ENCODE results near the gene LDLRAD4.
"Not testable (repeated sequence)": the region's sequence is repeated elsewhere in the genome, so short reads cannot be mapped to it uniquely, and the experiment has no call there.

Gene LDLRAD4

GRCh38 chr18:13488281-13488929, 269.8 kb downstream of the LDLRAD4 start:
- no peak for DNase-seq (ENCODE audit: low spot score)

GRCh38 chr18:13489303-13489702, 270.7 kb downstream of the LDLRAD4 start:
- not testable (repeated sequence) for DNase-seq (ENCODE audit: low spot score)

GRCh38 chr18:13491138-13491537, 272.6 kb downstream of the LDLRAD4 start:
- no peak for DNase-seq (ENCODE audit: low spot score)

- DNase-seq (ENCODE audit: low spot score) = no peak
Measured at GRCh38 chr18:13492314-13492713, 273.8 kb downstream of the LDLRAD4 start.

GRCh38 chr18:13493079-13493478, 274.5 kb downstream of the LDLRAD4 start:
- no peak for DNase-seq (ENCODE audit: low spot score)

GRCh38 chr18:13493725-13494124, 275.2 kb downstream of the LDLRAD4 start:
- DNase-seq (ENCODE audit: low spot score) = no peak

- no peak for DNase-seq (ENCODE audit: low spot score)
Measured at GRCh38 chr18:13494871-13495445, 276.4 kb downstream of the LDLRAD4 start.

- no peak for DNase-seq (ENCODE audit: low spot score)
Measured at GRCh38 chr18:13495961-13496360, 277.4 kb downstream of the LDLRAD4 start.

- no peak for DNase-seq (ENCODE audit: low spot score)
Measured at GRCh38 chr18:13496691-13497281, 278.2 kb downstream of the LDLRAD4 start.

- no peak for DNase-seq (ENCODE audit: low spot score)
Measured at GRCh38 chr18:13499803-13500202, 281.2 kb downstream of the LDLRAD4 start.

- no peak for DNase-seq (ENCODE audit: low spot score)
Measured at GRCh38 chr18:13500227-13500865, 281.8 kb downstream of the LDLRAD4 start.

GRCh38 chr18:13500869-13501542, 282.4 kb downstream of the LDLRAD4 start:
- DNase-seq (ENCODE audit: low spot score) = no peak

- no peak for DNase-seq (ENCODE audit: low spot score)
Measured at GRCh38 chr18:13501543-13501887, 283.0 kb downstream of the LDLRAD4 start.

- DNase-seq (ENCODE audit: low spot score) = no peak
Measured at GRCh38 chr18:13501891-13502290, 283.3 kb downstream of the LDLRAD4 start.

- no peak for DNase-seq (ENCODE audit: low spot score)
Measured at GRCh38 chr18:13502585-13502984, 284.0 kb downstream of the LDLRAD4 start.

- DNase-seq (ENCODE audit: low spot score) = no peak
Measured at GRCh38 chr18:13503836-13504235, 285.3 kb downstream of the LDLRAD4 start.

- DNase-seq (ENCODE audit: low spot score) = no peak
Measured at GRCh38 chr18:13505780-13506345, 287.3 kb downstream of the LDLRAD4 start.

- DNase-seq (ENCODE audit: low spot score) = no peak
Measured at GRCh38 chr18:13510594-13510993, 292.0 kb downstream of the LDLRAD4 start.

GRCh38 chr18:13511961-13512577, 293.5 kb downstream of the LDLRAD4 start:
- DNase-seq (ENCODE audit: low spot score) = no peak

- DNase-seq (ENCODE audit: low spot score) = no peak
Measured at GRCh38 chr18:13513021-13513420, 294.5 kb downstream of the LDLRAD4 start.

- no peak for DNase-seq (ENCODE audit: low spot score)
Measured at GRCh38 chr18:13513481-13513880, 294.9 kb downstream of the LDLRAD4 start.

GRCh38 chr18:13514558-13514957, 296.0 kb downstream of the LDLRAD4 start:
- no peak for DNase-seq (ENCODE audit: low spot score)
